Subcutaneous adipose tissue (tissue), 4 donors: Measurements from ENCODE around the gene PDGFD. TPM values are rescaled to one million over a fixed set of nuclear protein-coding genes. Genes with fewer than 3 reads are reported as not detected.

Experiments
- CTCF ChIP-seq: fragments of 450-650 bp; IDR thresholded peaks from one replicate; pipeline ENCODE4 v1.5.1; 2016; ENCODE audit warnings: low read depth, mild to moderate bottlenecking, control low read depth, antibody characterized with exemption, moderate library complexity
- total RNA-seq, 4 donors: library from RNA; depleted of rRNA; stranded (reverse); fragments of >200 nt; gene quantifications; one replicate each; pipeline ENCODE4 v1.1.0, GENCODE V29; 2016

Gene PDGFD
- total RNA-seq, 4 donors from 2014 or later, result 19.4 to 77.7 (median 44.9) TPM

- TF ChIP-seq CTCF, result no peak
Observed at GRCh38 chr11:103862802-103863174, 301.2 kb downstream of the PDGFD start.

GRCh38 chr11:103862094-103862801 is 301.7 kb downstream of the PDGFD start:
- TF ChIP-seq CTCF, result no peak

Other genes starting within 250 kb of the PDGFD start
- under 1 TPM in 1 of 4 donors, not detected in 3; 0.33 TPM for gene DDI1, start 127.5 kb downstream of the PDGFD start, total RNA-seq